Lung (tissue), 12 donors: ENCODE data around the gene KMT5C. TPM values are rescaled to one million over a fixed set of nuclear protein-coding genes. Genes with fewer than 3 reads are reported as not detected.

Experiments
- ATAC-seq: fragments of 200-7000 bp; cut with Tn5 transposase; one replicate; pipeline ENCODE4 v1.9.1; 2020; ENCODE audit warnings: moderate number of reproducible peaks; ENCODE audit not compliant: insufficient read depth, low FRiP score
- DNase-seq, 3 donors: peaks; one replicate each; pipeline ENCODE4 v3.0.0-alpha.2; 2013 to 2017
- H3K27ac ChIP-seq, 2 donors: one replicate each; pipeline ENCODE4 v1.5.1; 2013; ENCODE audit warnings: mild to moderate bottlenecking in 2 of 2, moderate library complexity in 2 of 2, control low read depth in 1 of 2, inconsistent platforms in 1 of 2, low read depth in 1 of 2, low read length in 1 of 2
- H3K27me3 ChIP-seq, 3 donors: one replicate each; pipeline ENCODE4 v1.5.1; 2013; ENCODE audit warnings: low read length in 2 of 3; ENCODE audit not compliant: control insufficient read depth in 3 of 3, insufficient read depth in 3 of 3
- H3K36me3 ChIP-seq, 4 donors: one replicate each; pipeline ENCODE4 v1.5.1; 2013; ENCODE audit warnings: low read length in 4 of 4, mild to moderate bottlenecking in 1 of 4, moderate library complexity in 1 of 4; ENCODE audit not compliant: control insufficient read depth in 4 of 4, insufficient read depth in 4 of 4
- H3K4me1 ChIP-seq, 5 donors: one replicate each; pipeline ENCODE4 v1.5.1; 2013; ENCODE audit warnings: low read length in 5 of 5, mild to moderate bottlenecking in 2 of 5, moderate library complexity in 1 of 5; ENCODE audit not compliant: control insufficient read depth in 5 of 5, insufficient read depth in 5 of 5
- H3K4me3 ChIP-seq: one replicate; pipeline ENCODE4 v1.5.1; 2013; ENCODE audit warnings: mild to moderate bottlenecking, control low read depth, moderate library complexity
- H3K9ac ChIP-seq, 2 donors: one replicate each; pipeline ENCODE4 v1.5.1; 2013; ENCODE audit warnings: low read length in 2 of 2, control low read depth in 1 of 2; ENCODE audit not compliant: insufficient read depth in 1 of 2
- H3K9me3 ChIP-seq, 4 donors: one replicate each; pipeline ENCODE4 v1.5.1; 2013; ENCODE audit warnings: low read length in 3 of 4, mild to moderate bottlenecking in 1 of 4, moderate library complexity in 1 of 4; ENCODE audit not compliant: control insufficient read depth in 4 of 4, insufficient read depth in 3 of 4
- CTCF ChIP-seq: IDR thresholded peaks from 2 replicates; pipeline ENCODE4 v1.5.1; 2012; ENCODE audit warnings: mild to moderate bottlenecking; ENCODE audit errors: control extremely low read depth, extremely low read depth
- WGBS, 2 donors: extraction: QIAGEN DNeasy Blood & Tissue Kit; methylation state at CpG; one replicate each; pipeline ENCODE4 v1.1.7; 2013; 5-methylcytosine and 5-hydroxymethylcytosine counted together
- polyA plus RNA-seq, 2 donors: library from polyadenylated mRNA; stranded (reverse); fragments of 200-250 nt; gene quantifications; one replicate each; pipeline ENCODE4 v1.2.1, GENCODE V29; 2013
- total RNA-seq, 2 donors: library from RNA; depleted of rRNA in 1 of 2; stranded (reverse); fragments of >200 nt in 1 of 2; gene quantifications; one replicate each; pipeline ENCODE4 v1.2.1, GENCODE V29; 2014 to 2021
- donor health status: control.
- donor health status: control.
- donor health status: Bipolar disorder and iron deficiency.
- donor health status: healthy.
- donor health status: DM: yes; HTN: yes; CAD: no.

Gene KMT5C
- total and polyA plus RNA-seq, 4 donors: 6.7 to 16.5 (median 12.5) TPM

- 85% methylated on average over 8 of the region's 8 CpGs for WGBS, 2 donors
- no peaks in the 10 kb centered on the region for H3K4me1 ChIP-seq
- ATAC-seq: no peak
- no peaks in the 10 kb centered on the region for H3K27me3 ChIP-seq
- no peak for TF ChIP-seq CTCF
- peaks cover 0 to 6% (median 0%) of the 10 kb centered on the region in 4 donors for H3K36me3 ChIP-seq
- no peak overlapping the region for H3K9ac ChIP-seq
- no peak overlapping the region for H3K27ac ChIP-seq
- H3K4me3 ChIP-seq: no peak overlapping the region
- DNase-seq: no peak
- peaks cover 0 to 2% (median 0%) of the 10 kb centered on the region in 4 donors for H3K9me3 ChIP-seq
Measured at GRCh38 chr19:55316646-55317045, 23.0 kb upstream of the KMT5C start.

GRCh38 chr19:55319785-55320184 is 19.9 kb upstream of the KMT5C start:
- H3K4me1 ChIP-seq: no peaks in the 10 kb centered on the region
- peaks cover 0 to 2% (median 0%) of the 10 kb centered on the region in 4 donors for H3K9me3 ChIP-seq
- no peak overlapping the region for H3K9ac ChIP-seq
- ATAC-seq (no peak), DNase-seq (peak; percentile 44 to 73 (median 55))
- no peaks in the 10 kb centered on the region for H3K27me3 ChIP-seq
- WGBS, 2 donors: 25 to 69% methylated on average over 21 of the region's 21 CpGs
- no peak overlapping the region for H3K4me3 ChIP-seq
- peaks cover 0 to 6% (median 0%) of the 10 kb centered on the region in 4 donors for H3K36me3 ChIP-seq
- no peak for TF ChIP-seq CTCF
- H3K27ac ChIP-seq: no peak overlapping the region

- Histone ChIP-seq H3K27ac (no peak overlapping the region), H3K4me3 (no peak overlapping the region), H3K36me3 (peaks cover 0 to 6% (median 0%) of the 10 kb centered on the region in 4 donors), H3K9me3 (peaks cover 0 to 2% (median 0%) of the 10 kb centered on the region in 4 donors), H3K4me1 (no peaks in the 10 kb centered on the region), H3K9ac (no peak overlapping the region), H3K27me3 (no peaks in the 10 kb centered on the region)
- no peak for TF ChIP-seq CTCF
- no peak for ATAC-seq
- WGBS, 2 donors: 83 to 91% methylated on average over 8 of the region's 8 CpGs
- DNase-seq: no peak
Measured at GRCh38 chr19:55320844-55321419, 18.7 kb upstream of the KMT5C start.
